Forelimb muscle (tissue), 1 donor: ENCODE measurements around the gene ATXN10. TPM values are rescaled to one million over a fixed set of nuclear protein-coding genes. Genes with fewer than 3 reads are reported as not detected.
"Not testable (repeated sequence)": the region's sequence is repeated elsewhere in the genome, so short reads cannot be mapped to it uniquely, and the experiment has no call there.

Source experiments
- DNase-seq: peaks from one replicate; pipeline ENCODE4 v3.0.0-alpha.2; 2013; ENCODE audit warnings: low read depth
- polyA plus RNA-seq: library from polyadenylated mRNA; unstranded; fragments of 120-200 nt; gene quantifications from one replicate; pipeline ENCODE4 v1.2.1, GENCODE V29; 2013; ENCODE audit not compliant: insufficient read length

Gene ATXN10
- polyA plus RNA-seq, 1 donor: 170 TPM

- DNase-seq: no peak
These were observed 7.6 kb downstream of the ATXN10 start for GRCh38 chr22:45678961-45679912.

GRCh38 chr22:45680932-45681700 lies 9.5 kb downstream of the ATXN10 start:
- DNase-seq: no peak

- DNase-seq: no peak
These were observed 10.4 kb downstream of the ATXN10 start for GRCh38 chr22:45682064-45682463.

GRCh38 chr22:45682773-45683172 lies 11.1 kb downstream of the ATXN10 start:
- DNase-seq: not testable (repeated sequence)

- DNase-seq: no peak
These were observed 11.6 kb downstream of the ATXN10 start for GRCh38 chr22:45683248-45683647.

DNA sequence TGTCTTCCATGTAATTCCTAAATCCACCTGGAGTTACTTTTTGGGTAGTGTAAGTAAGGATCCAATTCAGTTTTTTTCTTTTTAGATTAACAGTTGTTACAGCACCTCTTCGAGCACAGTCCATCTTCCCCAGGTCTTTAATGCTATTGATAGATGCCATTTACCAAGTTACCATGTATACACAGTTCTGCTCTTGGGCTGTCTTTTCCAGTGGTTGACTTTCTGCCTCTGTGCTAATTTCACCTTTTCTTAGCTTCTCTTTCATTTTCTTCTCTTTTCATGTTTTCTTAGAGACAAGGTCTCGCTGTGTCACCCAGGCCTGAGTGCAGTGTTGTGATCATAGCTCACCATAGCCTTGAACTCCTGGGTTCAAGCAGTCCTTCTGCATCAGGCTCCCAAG lies 12.0 kb downstream of the ATXN10 start:
- no peak for DNase-seq

DNA sequence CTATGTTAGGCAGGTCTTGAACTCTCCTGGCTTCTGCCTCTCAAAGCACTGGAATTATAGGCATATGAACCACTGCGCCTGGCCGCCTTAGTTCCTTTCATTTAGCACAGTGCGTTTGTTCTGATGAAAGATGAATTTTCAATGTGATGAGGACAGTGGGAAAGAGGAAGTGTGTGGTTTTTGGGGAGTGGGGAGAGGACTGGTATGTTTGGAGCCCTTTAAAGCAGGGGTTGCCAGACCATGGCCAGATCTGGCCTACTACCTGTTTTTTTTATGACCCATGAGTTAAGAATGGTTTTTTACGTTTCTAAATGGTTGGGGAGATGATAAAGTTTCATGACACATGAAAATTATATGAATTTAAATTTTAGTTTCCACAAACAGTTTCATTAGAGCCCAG lies 12.5 kb downstream of the ATXN10 start:
- no peak for DNase-seq

DNA sequence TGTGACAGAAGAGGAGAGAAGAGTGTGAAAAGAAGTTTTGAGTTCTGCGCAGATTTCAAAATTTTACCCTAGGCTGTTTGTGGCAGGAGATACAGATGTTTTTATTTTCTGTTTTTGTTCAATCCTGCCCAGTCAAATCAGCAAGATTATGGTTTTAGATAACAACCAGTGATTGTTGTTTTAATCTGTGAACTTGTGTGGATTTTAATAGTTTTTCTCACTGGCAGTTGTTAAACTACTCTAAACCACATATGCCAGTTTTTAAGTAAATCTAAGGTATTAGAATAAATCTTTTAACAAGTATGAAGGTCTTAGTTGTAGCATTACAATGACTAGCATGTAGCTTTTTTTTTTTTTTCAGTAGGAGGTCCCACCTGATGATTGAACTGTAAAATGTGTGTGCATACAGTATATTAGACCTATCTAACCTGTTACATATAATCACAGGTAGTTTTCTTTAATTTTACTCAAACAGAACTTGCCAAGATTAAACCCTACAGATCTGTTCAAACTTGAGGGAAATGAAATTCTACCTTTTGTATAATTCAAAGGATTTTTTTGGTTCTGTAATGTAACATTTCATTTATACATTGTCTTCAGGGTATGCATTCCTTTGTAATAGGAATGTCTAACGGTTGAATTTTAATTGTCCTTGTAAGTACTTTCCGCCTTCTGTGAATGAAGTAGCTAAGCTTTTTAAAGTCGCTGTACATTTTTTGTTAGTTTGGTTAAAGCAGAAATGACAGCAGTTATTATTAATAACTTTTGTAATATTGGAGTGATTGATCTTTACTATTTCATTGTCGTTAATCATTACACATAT lies 13.3 kb downstream of the ATXN10 start:
- DNase-seq: no peak

DNA sequence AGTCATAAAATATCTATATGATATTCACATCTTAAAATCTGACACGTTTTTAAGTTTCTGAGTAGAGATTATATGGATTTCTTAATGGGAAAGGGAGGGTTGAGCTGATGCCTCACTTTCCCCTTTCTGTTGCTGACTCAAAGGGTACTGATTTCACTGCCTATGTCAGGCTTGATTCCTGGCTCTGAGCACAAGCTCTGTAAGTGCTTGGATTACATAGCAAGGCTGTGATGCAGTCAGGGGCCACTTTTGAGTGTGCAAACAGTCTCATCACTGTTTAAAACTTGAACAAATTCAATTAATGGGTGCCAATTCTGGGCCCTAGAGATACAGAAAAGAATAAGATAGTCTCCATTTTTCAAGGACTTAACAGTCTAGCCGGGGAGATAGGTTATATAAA lies 14.4 kb downstream of the ATXN10 start:
- DNase-seq: no peak

DNA sequence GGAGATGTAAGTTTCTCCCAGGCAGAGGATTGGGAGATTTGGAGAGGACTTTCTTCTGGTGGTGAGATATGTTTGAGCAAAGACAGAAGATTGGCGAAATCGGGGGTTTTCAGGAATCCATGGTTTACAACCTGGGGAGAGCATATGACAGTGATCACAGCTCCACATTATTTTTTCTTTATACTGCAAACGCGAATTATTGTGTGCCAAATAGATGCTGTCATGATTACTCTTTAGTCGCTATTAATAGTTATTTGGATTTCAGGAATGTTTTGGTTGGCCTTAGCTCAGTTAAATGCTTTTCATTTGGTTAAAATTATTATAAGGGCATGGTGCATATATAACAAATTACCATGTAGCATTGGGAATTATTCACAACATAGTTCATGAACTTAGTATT lies 15.2 kb downstream of the ATXN10 start:
- DNase-seq: no peak

GRCh38 chr22:45688600-45689080 lies 17.0 kb downstream of the ATXN10 start:
- no peak for DNase-seq

DNA sequence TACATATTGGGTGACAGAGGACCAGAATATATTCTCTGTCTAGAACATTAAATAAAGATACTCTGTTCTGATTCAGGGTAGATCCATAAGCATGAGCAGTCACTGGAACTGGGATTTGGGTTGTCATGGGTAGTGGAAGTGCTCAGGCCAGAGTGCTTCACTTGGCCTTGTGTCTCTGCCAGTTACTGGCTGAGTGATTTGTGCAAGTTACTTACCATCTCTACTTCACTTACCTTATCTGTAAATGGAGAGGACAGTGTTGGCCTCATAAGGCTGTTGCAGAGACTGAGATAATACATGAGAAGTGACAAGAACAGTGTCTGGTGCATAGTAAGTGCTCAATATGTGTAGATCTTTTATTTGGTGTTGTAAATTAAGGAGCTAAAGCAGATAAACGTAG lies 17.6 kb downstream of the ATXN10 start:
- no peak for DNase-seq

- DNase-seq: no peak
These were observed 18.4 kb downstream of the ATXN10 start for GRCh38 chr22:45690008-45690407.

- no peak for DNase-seq
These were observed 20.9 kb downstream of the ATXN10 start for GRCh38 chr22:45692549-45692948.

GRCh38 chr22:45693835-45694234 lies 22.2 kb downstream of the ATXN10 start:
- no peak for DNase-seq

- DNase-seq: no peak
These were observed 24.6 kb downstream of the ATXN10 start for GRCh38 chr22:45696227-45696626.

GRCh38 chr22:45698094-45698493 lies 26.5 kb downstream of the ATXN10 start:
- DNase-seq: no peak

DNA sequence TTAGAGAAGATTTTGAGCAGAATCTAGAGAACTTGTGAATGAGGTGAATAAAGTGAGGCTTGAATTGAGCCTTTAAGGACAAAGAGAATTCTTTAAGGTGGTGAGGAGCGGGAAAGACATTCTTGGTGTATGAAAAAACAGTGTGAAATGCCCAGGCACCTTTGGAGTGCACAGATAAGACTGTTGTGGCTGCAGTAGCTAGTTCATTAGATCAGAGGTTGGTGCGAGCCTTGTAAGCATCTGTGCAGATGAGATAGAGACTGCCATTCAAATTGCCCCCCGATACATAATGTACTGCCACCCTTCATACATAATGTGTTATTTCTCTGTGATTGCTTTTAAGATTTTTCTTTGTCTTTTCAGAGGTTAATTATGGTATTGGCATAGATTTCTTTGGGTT lies 31.3 kb downstream of the ATXN10 start:
- no peak for DNase-seq

- no peak for DNase-seq
These were observed 32.1 kb downstream of the ATXN10 start for GRCh38 chr22:45703758-45704157.

DNA sequence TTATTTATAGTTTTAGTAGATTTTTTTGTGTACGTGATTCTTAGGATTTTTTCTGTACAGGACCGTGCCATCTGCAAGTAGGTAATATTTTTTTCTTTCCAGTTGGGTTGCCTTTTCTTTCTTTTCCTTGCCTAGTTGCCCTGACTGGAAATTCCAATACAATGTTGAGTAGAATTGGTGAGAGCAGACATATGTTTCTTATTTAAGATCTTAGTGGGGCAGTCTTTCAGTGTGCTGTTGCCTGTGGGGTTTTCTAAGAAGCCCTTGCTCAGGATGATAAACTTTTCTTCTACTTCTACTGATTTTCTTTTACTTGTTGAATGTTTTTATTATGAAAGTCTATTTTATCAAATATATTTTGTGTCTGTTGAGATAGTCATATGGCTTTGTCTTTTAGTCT lies 33.0 kb downstream of the ATXN10 start:
- no peak for DNase-seq

DNA sequence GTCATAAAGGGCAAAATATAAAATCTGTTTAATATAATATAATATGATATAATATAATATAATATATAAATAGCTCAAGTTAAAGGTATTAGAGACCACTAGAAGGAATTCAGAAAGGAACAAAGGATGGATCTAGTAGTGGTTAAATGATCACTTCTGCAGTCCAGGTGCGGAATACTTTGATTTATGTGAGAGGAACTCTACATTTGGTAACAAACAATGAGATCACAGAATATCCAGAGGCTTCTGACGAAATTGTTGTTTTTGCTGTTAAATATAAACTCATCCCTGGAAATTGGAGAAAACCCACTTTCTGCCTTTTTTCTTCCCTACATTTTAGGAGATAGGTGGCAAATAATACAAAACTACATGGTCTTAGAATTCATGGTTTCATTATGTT lies 36.0 kb downstream of the ATXN10 start:
- no peak for DNase-seq

GRCh38 chr22:45708145-45708544 lies 36.5 kb downstream of the ATXN10 start:
- DNase-seq: no peak
